KBM-7 (cell line): ENCODE data around the gene MEIS2.

ENCODE experiments used
- DNase-seq: peaks from one replicate; pipeline ENCODE4 v3.0.0-alpha.2; 2015
- in situ Hi-C: fragments of 300-500 bp; cut with MboI; formaldehyde crosslinking; loops from 2 replicates; pipeline ENCODE4 v1.14.3; 2020; ENCODE audit warnings: low sequenced_read_pairs, low pct_unique_long_range_greater_than_20kb, mixed read lengths

The MEIS2 gene

DNA sequence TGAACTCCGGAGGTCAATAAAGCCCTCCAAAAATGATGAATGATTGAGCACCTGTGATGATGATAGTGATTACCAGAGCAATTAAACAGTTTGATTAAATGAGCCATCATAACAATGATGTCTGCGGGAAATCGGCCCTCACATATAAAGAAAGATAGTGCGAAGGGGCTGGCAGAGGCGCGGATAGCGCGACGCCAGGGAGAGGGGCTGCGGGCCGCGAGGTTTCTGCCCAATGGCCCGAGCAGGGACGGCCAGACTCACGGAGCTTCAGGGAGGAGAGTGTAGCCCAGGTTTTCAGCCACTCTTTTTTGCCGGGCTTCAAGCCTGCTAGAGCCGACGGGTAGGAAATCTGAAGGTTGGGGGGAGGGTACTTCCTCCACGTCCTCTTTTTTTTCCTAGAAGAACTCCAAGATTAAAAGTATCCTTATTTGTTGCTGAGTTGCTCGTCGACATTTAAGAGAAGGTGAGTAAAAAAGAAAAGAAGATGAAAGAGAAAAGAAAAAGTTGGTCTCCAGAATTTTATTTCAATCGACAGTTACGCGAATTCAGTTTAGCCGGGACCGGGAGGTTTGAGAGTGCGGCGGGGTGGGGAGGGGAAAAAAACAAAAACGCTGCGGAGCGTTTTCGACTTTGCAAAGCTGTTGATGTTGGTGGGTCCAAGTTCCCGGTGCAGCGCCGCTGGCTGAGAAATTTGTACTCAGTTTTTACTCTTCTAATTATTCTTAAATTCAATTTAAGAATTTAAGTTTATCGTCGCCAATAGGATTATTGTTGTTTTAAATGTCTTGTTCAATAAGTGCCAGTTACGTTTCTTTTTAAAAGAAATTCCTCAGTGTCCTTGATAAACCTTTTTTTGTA lies 2.2 kb upstream of the MEIS2 start:
- in situ Hi-C loops, result loop anchor here (25.0 kb wide), 1 partner anchor 215 kb away; no protein-coding TSS in a partner anchor
- peak; percentile 33 for DNase-seq

DNA sequence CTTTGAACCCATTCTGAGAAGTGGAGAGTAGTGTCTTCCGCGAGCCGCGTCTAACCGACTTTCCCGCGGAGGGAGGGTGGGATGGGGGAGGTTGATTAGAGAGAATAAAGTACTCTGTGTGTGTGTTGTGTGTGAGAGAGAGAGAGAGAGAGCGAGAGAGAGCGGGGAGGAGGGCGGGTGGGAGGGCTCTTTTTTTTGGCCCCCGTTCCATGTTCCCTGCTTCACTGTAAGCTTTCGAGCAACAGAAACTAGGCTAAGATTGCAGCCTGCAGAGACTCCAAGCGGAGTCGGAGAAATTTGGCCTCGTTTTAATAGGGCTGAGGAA lies 1.6 kb upstream of the MEIS2 start:
- in situ Hi-C loops, result loop anchor here (25.0 kb wide), 1 partner anchor 215 kb away; no protein-coding TSS in a partner anchor
- DNase-seq, result no peak

DNA sequence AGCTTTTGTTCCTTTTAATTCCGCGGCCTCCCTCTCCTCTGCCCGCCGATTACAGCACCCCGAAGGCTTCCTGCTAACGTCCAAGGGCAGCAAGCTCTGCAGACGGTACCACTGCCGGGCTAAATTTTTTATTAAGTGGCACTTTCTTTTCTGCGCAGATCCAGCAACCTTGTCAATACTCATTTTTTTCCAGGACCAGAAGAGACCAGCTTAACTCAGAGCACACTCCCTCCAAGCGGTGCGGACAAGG lies 542 bp upstream of the MEIS2 start:
- in situ Hi-C loops, result loop anchor here (25.0 kb wide), 1 partner anchor 214 kb away; no protein-coding TSS in a partner anchor
- no peak for DNase-seq

DNA sequence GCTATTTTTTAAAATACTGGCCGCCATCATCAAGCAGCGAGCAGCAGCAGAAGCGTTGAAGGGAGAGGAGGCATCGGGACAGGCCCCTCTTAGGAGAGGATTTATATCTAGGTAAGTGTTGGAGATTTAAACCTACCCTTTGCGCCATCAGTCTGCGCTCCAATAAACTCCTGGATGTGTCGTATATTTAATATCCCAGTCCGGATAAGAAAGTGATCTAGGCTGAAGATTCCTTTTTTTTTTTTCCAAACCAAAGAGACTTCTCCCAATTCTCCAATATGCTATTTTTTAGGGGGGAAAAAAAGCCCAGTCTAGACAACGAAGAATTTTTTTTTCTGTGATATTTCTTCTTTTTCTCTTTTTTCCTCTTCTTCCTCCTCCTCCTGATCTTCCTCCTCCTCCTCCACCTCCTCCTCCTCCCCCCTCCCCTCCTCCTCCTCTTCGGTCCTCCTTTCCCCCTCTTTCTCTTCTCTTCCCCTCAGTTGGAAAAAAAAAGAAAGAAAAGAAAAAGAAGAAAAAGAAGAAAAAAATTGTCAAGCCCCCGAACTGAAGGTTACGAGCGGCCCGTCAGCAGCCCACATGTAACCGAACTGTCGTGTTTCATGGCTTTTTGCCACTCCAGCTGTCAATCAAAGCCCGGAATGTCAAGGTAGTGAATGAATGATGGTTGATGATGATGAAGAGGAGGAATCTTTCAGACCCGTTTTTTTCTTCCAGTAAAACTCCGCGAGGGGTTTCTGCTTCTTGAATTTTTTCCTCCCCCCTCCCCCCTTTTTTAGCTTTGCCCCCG lies 835 bp downstream of the MEIS2 start:
- DNase-seq, result no peak
- in situ Hi-C loops, result loop anchor here (25.0 kb wide), 1 partner anchor 212 kb away; no protein-coding TSS in a partner anchor

DNA sequence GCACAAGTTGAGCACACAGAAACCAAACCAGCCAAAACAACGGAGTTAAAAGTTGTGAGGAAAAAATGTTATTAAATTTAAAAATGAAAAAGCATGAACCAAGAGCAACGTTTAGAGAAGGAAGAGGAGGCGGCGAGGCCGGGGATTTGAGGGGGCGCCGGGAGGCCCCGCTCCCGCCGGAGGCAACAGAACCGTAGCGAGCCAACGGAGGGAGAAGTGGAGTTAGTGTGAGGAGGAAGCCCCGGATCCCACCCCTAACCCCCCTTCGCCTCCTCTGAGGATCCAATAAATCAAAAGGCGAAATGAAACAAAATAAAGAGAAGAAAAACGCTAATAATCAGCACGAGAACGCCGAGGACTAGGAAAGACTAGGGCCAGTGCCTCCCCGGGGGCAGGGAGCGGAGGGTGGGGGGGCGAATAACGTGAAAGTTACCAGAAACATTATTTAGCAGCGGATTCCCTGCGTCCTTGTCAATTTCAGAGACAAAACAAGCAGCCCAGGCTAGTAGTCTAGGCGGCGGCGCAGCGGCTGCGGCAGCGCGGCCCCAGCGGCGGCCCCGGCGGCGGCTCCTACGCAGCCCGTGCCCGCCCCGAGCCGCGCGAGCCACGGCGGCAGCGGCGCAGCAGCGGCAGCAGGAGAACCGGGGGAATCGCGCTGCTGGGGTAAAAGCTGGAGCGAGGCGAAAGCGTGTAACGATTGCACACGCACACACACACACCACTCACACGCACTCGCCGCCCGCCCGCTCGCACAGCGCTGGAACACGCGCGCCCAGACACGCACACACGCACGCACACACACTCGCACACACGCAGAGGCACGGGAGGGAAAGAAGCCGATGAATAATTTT lies 1.7 kb downstream of the MEIS2 start:
- DNase-seq, result peak; percentile 53
- in situ Hi-C loops, result no loop called here

DNA sequence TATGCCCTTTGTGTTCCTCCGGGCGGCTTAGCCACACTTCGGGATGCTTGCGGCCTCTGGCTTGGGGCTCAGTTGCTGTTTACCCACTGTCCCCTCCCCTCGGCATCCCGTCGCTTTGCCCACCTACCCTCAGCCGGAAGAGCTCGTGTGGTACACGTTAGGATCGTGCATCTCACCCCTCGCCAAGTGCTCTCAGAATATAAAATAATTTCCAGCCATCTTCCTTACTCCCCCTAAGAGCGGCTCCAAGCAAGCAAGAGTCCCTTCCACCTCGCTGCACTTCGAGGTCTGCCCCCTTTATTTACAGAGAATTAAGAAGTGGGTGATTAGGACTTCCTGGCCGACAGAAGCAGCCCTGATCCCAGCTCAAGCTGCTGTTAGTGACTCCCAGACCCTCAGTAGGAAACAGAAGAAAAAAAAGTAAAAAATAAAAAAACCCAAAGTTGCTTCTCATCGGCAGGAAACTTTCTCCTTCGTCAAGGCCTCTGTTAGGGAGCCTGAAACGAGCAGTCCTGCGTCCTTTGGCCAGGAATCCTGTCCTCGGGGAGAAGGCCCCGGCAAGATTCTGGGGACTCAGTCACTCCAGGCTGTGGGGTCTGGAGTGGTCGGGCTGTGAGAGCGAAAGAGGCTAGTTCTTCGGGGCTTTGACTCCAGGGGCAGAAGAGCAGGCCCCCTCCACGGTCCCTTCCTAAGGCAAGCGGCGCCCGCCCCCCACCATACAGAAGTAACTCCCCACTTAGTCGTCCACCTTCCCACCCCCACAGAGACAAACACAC lies 3.0 kb downstream of the MEIS2 start:
- peak; percentile 47 for DNase-seq
- in situ Hi-C loops, result no loop called here

DNA sequence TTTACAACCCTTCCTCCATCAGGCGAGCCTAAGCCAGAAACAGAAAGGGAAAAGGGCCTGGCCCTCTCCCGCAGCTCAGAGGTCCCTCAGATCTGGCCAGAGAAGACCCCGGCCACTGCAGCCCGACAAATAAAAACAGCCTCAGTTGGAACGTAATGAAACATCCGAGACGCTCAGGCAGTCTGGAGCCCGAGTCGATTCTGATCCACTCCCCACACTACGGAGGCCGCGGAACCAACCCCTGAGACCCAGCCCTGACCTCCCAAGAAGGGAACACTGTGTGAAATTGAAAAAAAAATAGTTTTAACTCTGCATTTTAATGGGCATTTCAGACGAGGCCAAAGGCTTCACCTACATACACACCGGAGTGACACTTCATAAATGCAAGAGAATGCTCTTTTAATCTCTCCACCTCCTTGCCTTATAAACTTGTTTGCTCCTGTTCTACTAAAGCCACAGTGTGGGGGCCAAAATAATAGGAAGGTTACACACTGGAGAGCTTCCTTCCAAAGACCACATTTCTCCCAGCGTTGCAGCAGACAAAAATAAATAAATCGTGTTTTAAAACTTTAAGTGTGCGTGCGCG lies 3.7 kb downstream of the MEIS2 start:
- no peak for DNase-seq
- in situ Hi-C loops, result no loop called here

DNA sequence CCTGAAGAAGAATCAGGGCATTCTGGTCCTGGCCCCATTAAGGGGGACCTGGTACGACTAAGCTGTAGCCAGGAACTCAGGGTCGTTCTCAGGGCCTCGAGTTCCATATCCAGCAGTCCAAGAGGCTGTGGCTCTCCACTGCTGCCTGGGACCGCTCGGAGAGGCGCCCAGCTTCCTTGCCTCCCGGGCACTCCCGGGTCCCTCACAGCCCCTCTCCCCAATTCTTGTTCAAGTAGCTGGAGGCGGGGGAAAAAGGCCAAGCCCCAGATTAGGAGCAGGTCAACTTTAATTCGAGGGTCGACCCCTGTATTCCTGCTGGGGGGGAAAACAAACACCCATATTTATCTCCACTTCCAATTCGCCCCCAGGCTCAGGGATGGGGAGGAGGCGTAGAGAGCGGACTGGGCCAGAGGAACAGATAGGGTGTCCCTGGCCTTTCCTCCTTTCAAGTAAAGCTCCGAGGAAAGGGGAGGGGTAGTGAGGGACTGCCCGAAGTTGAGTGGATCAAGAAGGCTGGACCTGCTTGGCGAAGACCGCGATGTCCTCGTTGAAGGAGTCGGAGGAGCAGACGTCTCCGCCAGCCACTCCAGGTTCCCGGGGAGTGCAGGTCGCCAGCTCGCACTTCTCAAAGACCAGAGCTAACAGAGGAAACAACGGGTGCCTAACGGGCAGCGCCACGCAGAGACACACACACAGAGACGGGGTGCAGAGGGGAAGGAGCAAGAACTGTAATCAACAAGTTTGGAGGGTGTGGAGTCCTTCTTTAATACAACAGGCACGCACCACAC lies 4.4 kb downstream of the MEIS2 start:
- in situ Hi-C loops, result no loop called here
- no peak for DNase-seq

DNA sequence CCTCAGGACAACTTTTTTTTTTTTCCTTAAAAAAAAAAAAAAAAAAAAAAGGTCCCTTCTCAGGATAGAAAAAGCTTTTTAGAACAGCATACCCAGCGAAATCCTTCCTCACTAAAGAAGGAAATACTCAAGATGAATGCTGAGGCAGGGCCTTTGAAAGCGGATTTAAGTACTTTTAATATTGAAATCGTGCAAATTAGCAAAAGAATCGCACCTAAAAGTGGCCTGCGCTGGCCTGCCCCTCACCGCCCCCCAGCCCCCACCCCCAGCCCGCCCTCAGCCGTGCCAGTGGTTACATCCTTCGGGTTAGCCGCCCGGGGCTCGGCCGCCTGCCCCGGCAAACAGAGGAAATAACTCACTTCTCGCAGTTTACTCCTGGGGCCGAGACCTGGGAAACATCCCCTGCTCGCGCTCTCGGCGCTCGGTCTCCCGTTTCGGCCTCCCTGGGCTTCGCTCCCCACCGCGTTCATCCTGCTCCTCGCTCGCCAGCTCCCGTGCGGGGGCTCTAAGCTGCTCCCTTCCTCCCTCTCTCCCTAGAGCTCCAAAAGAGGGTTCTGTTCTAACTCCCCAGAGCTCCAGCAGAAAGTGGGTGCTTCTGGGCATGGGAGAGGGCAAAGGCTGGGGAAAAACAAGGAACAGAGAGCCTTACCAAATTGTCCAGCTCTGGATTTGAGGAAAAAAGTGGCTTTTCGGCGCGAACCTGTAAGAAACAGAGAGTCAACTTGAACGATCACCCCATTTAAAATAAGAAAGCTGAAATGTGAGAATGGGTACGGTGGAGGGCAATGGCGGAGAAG lies 5.2 kb downstream of the MEIS2 start:
- in situ Hi-C loops, result no loop called here
- DNase-seq, result no peak

DNA sequence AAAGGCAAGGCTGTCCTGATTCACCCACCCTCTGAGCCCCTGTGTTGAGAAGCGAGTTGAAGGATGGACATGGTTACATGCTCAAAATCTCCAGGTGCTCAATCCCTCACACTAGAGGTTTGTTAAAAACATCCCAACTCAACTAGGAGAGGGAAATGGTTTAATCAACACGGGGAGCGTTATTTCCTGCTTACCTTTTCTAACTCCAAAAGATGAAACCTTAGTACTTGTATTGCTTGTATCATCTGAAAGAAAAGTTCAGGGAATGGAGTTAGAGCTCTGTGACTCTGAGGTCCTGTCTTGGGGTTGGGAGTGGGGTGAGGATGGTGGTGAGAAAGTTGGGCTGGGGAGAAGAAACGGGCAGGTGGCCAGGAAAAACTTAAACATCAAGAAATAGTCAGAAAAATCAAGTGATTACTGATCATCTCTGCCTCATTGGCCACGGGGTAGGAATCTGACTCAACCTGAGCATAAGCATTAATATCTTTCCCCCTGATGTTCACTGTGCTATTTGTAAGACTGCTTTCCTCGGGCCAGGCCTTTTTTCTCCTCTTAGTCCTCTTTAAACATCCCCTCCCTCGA lies 5.9 kb downstream of the MEIS2 start:
- in situ Hi-C loops, result no loop called here
- no peak for DNase-seq

DNA sequence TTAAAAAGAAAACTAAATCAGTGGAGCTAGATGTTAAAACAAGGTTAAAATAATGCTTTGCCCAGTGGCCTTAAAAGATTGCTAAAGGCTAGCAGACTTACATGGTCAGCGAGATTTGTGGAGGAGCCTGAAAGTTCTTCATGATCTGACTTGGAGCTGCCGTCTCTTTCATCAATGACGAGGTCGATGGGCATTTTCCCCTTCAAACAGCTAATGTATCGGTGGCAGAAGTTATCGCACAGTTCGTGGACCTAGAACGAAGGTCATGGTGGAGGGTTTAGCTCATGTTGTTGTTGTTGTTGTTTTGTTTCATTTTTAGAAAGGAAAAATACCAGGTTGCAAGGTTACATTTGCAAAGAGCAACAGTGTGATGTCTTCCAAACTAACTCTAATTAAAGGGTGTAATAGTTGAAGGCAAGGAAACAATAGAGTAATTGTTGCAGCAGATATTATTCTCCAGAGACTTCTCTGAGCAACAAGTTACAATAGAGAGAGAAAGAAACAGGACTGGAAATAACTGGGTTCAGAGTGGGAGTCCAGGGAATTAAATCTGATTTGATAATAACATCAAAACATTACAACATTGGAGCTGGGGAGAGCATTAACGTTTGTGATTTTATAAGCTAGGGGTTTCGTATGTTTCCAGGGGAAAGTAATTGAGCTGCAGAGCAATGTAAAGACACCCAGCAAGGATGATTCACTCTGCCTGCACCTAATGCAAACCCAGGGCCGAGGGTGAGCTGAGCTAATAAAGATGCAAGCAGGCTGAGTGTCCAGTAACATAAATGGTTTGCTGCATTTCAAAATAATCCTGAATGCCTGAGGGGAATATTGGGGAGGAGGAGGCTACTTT lies 6.6 kb downstream of the MEIS2 start:
- DNase-seq, result no peak
- in situ Hi-C loops, result no loop called here

DNA sequence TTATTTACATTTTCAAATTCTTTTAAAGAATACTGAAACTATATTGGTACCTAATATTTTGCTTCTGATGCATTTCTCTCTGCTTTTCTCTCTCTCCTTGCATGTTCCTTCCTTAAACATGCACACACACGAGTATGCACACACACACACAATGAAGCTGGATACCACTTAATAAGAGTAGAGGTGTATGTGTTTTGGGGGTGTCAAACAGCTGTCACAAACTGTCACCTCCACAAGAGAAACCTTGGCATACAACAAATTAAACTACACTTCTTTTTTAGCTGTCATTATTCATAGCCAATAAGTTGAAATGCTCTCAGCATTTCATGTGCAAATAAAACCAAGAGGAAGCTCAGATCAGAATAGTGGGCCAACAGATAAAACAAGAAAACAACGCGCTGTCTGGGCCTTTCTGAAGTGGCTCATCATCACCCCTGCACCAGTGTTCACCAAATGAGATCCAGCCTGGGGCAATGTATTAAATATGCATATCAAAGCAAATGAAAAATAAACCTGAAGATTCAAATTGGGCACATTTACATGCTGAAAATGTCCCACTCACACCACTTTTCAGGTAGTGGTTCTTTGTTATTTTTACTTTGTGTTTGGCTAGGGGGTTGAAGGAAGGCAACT lies 9.7 kb downstream of the MEIS2 start:
- in situ Hi-C loops, result no loop called here
- no peak for DNase-seq

DNA sequence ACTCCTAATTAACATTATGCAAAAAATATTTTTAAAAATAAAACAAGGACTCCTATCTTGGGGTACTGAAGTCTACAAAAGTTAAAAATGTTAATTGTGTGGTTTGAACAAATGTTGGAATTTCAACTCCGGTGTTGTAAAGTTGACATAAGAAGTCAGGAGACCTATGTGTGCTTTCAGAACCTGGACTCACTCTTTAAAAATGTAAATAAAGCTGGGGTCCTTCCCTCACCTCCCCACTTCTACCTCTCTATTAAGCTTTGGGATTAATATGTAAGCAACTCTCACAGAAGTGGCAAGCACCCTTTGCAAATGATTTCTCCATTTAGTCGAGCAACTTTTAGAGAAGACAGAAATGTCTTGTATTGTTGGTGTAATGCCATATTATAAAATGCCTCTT lies 11.9 kb downstream of the MEIS2 start:
- in situ Hi-C loops, result no loop called here
- no peak for DNase-seq

DNA sequence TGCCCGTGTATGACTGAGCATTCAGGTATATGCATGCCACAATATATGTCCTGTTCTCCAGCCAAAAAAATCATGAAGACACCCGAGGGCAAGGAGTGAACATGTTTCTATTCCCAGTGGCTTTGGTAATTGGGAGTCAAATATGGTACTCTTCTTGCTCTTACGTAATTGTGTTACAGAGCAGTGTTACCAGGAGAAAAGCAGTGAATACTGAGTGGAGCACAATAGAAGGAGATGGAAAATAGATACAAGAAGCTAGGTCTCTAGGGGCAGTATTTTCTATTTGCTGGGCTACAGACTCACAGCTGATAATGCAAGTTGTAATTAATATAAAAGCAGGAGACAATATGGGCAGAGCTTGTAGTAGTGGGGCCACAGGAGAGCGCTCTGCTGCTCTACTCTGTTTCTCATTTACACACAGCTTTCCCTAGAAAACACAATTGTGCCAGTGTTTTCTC lies 13.2 kb downstream of the MEIS2 start:
- DNase-seq, result no peak
- in situ Hi-C loops, result no loop called here

DNA sequence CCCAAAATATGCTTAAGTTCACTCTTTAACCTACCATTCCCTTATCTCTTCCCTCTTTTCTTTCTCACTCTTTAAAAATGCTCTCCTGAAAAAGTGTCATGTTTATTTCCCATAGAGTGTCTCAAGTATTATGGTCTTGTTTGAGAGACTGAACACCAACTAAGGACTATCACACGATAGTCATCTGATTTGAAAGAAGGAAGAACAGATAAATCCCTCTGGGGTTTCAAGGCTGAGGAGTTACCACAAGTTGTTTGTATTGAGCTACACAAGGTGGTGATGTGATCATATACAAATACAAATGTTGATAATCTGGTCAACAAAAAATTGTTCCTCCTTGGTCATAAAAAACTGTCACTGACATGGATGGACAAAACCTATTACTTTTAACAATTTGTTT lies 13.8 kb downstream of the MEIS2 start:
- DNase-seq, result no peak
- in situ Hi-C loops, result no loop called here

DNA sequence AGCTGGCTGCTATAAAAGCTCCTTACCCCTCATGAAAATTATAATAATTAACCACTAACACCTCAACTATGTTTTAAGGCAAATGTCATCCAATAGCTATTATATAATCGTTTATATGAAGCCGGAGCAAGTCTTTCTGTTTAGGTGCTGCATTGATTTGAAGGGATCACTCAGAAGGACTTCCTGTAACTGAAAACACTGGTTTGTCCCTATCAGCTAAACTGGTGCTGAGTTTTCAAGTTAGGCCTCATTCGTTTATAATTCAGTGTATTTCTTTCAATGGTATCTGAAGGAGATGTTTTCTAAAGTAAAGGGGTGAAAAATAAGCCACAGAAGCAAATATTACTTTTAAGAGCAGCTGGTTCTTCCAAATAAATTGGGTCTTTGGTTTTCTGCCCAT lies 14.2 kb downstream of the MEIS2 start:
- no peak for DNase-seq
- in situ Hi-C loops, result no loop called here
